ENCODE results near the gene TRPM4. TPM values are rescaled to one million over a fixed set of nuclear protein-coding genes. Genes with fewer than 3 reads are reported as not detected.

The TRPM4 gene
- total RNA-seq = not detected

DNA sequence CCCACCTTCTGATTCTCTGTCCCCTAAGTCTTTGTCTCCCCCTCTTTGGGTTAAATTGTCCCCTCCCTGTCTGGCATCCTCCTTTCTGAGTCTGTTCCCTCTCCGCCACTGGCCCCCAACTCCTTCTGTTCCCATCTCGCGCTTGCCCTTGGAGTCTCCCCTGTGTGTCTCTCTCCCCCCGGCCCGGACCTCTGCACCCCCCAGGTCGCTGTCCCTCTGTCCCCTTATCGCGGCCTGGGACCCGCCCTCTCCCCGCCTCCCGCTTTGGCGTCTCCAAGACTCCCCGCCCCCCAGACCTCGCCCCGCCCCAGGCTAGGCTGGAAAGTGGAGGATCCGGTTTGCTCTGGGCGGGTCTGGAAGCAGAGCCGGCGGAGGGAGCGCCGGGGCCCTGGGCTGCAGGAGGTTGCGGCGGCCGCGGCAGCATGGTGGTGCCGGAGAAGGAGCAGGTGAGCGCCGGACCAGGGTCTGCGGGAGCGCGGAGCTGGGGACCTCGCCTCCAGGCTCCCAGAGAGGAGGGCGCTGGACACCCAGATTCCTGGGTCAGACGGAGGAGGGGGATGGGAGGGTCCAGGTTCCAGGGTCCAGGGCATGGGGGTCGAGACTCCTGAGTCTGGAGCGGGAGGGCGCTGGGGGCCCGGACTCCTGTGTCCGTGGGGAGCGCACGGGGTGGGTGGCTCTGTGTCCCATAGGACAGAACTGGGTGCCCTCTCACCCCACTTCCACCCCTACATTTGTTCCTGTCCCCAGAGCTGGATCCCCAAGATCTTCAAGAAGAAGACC, at the start of gene TRPM4:
TRPM4 (plus strand) TSS at position 348 of the 780 bp plus-strand sequence; CDS start at position 423, 75 bp downstream.
- Mint-ChIP-seq H3K36me3 (ENCODE audit: low read depth) (no peaks in the 10 kb centered on the region), H3K27ac (no peak within 1 kb of the TSS), H3K27me3 (ENCODE audit: low read depth) (peaks cover 47% of the 10 kb centered on the region), H3K4me1 (ENCODE audit: low read depth) (peaks cover 9% of the 10 kb centered on the region), H3K9me3 (ENCODE audit: insufficient read depth) (no peaks in the 10 kb centered on the region), H3K4me3 (no peak within 1 kb of the TSS)
- ChIA-PET POLR2A (no interaction called here), CTCF (no interaction called here)
- DNase-seq = peak; percentile 64
- peak; percentile 75 for ATAC-seq

GRCh38 chr19:49109051-49109450, 48.5 kb upstream of the TRPM4 start:
- no peaks in the 10 kb centered on the region for H3K9me3 Mint-ChIP-seq (ENCODE audit: insufficient read depth)
- H3K27me3 Mint-ChIP-seq (ENCODE audit: low read depth) = no peaks in the 10 kb centered on the region
- peaks cover 48% of the 10 kb centered on the region for H3K36me3 Mint-ChIP-seq (ENCODE audit: low read depth)
- H3K4me3 Mint-ChIP-seq = no peak overlapping the region
- H3K4me1 Mint-ChIP-seq (ENCODE audit: low read depth) = peaks cover 12% of the 10 kb centered on the region
- CTCF ChIA-PET = interaction anchor here (7.3 kb wide), 1 partner anchor 10 kb away, joined by 94 read pairs; no protein-coding TSS in a partner anchor
- H3K27ac Mint-ChIP-seq = no peak overlapping the region
- POLR2A ChIA-PET = no interaction called here
- DNase-seq (no peak), ATAC-seq (no peak)

- Mint-ChIP-seq H3K4me3 (no peak overlapping the region), H3K27me3 (ENCODE audit: low read depth) (no peaks in the 10 kb centered on the region), H3K9me3 (ENCODE audit: insufficient read depth) (no peaks in the 10 kb centered on the region), H3K36me3 (ENCODE audit: low read depth) (peaks cover 42% of the 10 kb centered on the region), H3K27ac (no peak overlapping the region), H3K4me1 (ENCODE audit: low read depth) (peaks cover 13% of the 10 kb centered on the region)
- POLR2A ChIA-PET = no interaction called here
- CTCF ChIA-PET = interaction anchor here (7.3 kb wide), 1 partner anchor 11 kb away, joined by 94 read pairs; no protein-coding TSS in a partner anchor
- no peak for ATAC-seq
- no peak for DNase-seq
Observed at GRCh38 chr19:49109569-49110233, 47.9 kb upstream of the TRPM4 start.

DNA sequence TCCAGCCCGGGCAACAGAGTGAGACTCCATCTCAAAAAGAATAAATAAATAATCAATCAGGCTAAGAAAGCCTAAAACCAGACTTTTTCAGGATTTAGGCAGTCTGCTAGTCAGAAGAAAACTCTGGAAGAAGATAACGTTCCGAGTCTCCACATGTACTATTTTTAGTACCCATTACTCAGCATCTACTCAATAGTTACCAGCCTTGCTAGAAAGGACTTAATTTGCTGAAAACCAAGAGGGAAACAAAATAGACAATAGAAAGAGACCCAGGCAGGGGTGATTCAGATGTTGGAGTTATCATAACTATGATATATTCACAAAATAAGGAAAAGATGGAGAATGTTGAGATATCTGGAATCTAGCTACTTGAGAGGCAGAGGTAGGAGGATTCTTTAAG, 47.0 kb upstream of the TRPM4 start:
- H3K4me1 Mint-ChIP-seq (ENCODE audit: low read depth) = peaks cover 18% of the 10 kb centered on the region
- no peak overlapping the region for H3K27ac Mint-ChIP-seq
- POLR2A ChIA-PET = no interaction called here
- H3K27me3 Mint-ChIP-seq (ENCODE audit: low read depth) = no peaks in the 10 kb centered on the region
- no peak overlapping the region for H3K4me3 Mint-ChIP-seq
- CTCF ChIA-PET = interaction anchor here (1.0 to 7.3 kb wide), 3 partner anchors 12 to 36 kb away, joined by 3 to 94 read pairs (median 6); no protein-coding TSS in a partner anchor
- no peak for DNase-seq
- no peaks in the 10 kb centered on the region for H3K9me3 Mint-ChIP-seq (ENCODE audit: insufficient read depth)
- ATAC-seq = no peak
- peaks cover 33% of the 10 kb centered on the region for H3K36me3 Mint-ChIP-seq (ENCODE audit: low read depth)

GRCh38 chr19:49111218-49111998, 46.2 kb upstream of the TRPM4 start:
- Mint-ChIP-seq H3K4me1 (ENCODE audit: low read depth) (peaks cover 21% of the 10 kb centered on the region), H3K27ac (no peak overlapping the region), H3K36me3 (ENCODE audit: low read depth) (peaks cover 29% of the 10 kb centered on the region), H3K9me3 (ENCODE audit: insufficient read depth) (no peaks in the 10 kb centered on the region), H3K4me3 (no peak overlapping the region), H3K27me3 (ENCODE audit: low read depth) (no peaks in the 10 kb centered on the region)
- ATAC-seq = no peak
- ChIA-PET CTCF (interaction anchor here (1.0 to 7.3 kb wide), 3 partner anchors 12 to 35 kb away, joined by 3 to 94 read pairs (median 6); no protein-coding TSS in a partner anchor), POLR2A (no interaction called here)
- no peak for DNase-seq

DNA sequence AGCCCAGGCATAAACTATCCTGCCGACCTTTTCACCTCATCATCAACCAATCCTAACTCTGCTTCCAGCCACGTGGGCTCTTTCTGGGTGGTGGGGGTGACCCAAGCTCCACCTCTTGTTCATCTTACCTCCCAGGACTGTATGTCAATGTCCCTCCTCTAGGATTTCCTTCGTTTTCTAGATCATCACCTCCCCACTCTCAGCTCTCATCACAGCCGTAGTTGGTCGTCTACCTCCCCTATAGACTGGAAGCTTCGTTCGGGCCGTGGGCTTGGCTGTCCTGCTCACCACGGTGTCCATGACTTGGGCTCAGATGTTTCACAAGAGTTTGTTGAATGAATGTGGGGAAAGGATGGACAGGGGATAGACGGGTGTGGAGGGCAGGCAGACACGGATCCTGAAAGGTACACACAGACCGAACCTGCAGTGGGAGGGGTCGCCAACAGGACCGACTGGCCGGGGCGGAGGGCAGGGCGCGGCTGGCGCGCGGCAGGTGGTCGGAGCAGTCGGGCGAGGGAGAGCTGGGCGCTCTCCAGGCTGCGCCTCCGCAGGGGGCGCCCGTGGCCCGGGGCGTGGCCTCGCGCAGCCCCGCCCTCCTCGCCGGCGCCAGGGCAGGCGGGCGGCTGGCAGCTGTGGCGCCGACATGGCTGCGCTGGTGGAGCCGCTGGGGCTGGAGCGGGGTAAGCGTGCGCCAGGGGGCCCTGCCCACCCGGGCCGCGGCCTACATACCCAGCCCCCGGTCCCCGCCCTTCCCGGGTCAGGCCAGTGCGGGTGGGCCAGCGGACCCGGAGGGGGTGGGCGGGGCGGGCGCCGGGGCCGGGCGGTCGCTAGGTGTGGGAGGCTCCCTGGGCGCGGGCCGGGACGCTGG, 43.6 kb upstream of the TRPM4 start, which contains the start of gene LIN7B:
LIN7B (plus strand) TSS at position 609 of the 868 bp plus-strand sequence; CDS start at position 644, 35 bp downstream.
- ChIA-PET POLR2A (interaction anchor here (1.0 to 1.2 kb wide), 2 partner anchors 15 to 24 kb away, joined by 3 to 4 read pairs; no protein-coding TSS in a partner anchor), CTCF (interaction anchor here (0.7 to 7.3 kb wide), 29 partner anchors 8 to 221 kb away, joined by 3 to 94 read pairs (median 4); partner anchors contain the start of genes CD37, CGB7, GYS1 and RUVBL2)
- Mint-ChIP-seq H3K4me3 (peak within 1 kb of the TSS; percentile 80), H3K27me3 (ENCODE audit: low read depth) (no peaks in the 10 kb centered on the region), H3K27ac (peak within 1 kb of the TSS; percentile 75), H3K36me3 (ENCODE audit: low read depth) (peaks cover 11% of the 10 kb centered on the region), H3K9me3 (ENCODE audit: insufficient read depth) (no peaks in the 10 kb centered on the region), H3K4me1 (ENCODE audit: low read depth) (peaks cover 32% of the 10 kb centered on the region)
- ATAC-seq (peak; percentile 77), DNase-seq (peak; percentile 76)

GRCh38 chr19:49114630-49115363, 42.8 kb upstream of the TRPM4 start:
- ATAC-seq = no peak
- Mint-ChIP-seq H3K36me3 (ENCODE audit: low read depth) (peaks cover 6% of the 10 kb centered on the region), H3K27me3 (ENCODE audit: low read depth) (peaks cover 2% of the 10 kb centered on the region), H3K27ac (no peak overlapping the region), H3K4me3 (peak overlapping the region; percentile 74), H3K9me3 (ENCODE audit: insufficient read depth) (no peaks in the 10 kb centered on the region), H3K4me1 (ENCODE audit: low read depth) (peaks cover 32% of the 10 kb centered on the region)
- peak; percentile 61 for DNase-seq
- ChIA-PET POLR2A (interaction anchor here (1.0 to 1.2 kb wide), 2 partner anchors 16 to 24 kb away, joined by 3 to 4 read pairs; no protein-coding TSS in a partner anchor), CTCF (interaction anchor here (0.7 to 7.3 kb wide), 22 partner anchors 9 to 220 kb away, joined by 3 to 94 read pairs (median 4); partner anchors contain the start of genes CD37, CGB7, GYS1 and RUVBL2)

DNA sequence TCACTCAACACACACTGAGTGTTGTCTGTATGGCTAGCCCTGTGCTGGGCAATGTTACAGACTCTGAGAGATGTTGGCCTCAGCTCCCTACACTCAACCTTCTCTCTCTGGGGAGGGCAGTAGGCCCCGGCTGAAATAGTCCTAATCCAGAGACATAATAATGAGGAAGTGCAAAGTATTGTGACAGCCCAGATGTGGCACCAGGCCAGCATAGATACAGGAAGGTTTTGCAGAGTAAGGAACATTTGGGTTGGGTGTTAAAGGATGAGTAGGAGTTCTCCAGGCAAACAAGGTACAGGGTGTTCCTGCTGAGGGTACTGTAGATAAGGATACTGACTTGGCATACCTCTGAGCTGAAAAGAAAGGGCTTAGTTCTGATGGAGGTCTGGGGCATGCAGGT, 41.0 kb upstream of the TRPM4 start:
- CTCF ChIA-PET = interaction anchor here (1.4 to 1.6 kb wide), 2 partner anchors 11 to 123 kb away, joined by 3 to 9 read pairs; partner anchors contain the start of gene RUVBL2
- Mint-ChIP-seq H3K4me1 (ENCODE audit: low read depth) (peaks cover 39% of the 10 kb centered on the region), H3K27me3 (ENCODE audit: low read depth) (peaks cover 13% of the 10 kb centered on the region), H3K4me3 (peak overlapping the region; percentile 43), H3K27ac (peak overlapping the region; percentile 11), H3K9me3 (ENCODE audit: insufficient read depth) (no peaks in the 10 kb centered on the region), H3K36me3 (ENCODE audit: low read depth) (peaks cover 6% of the 10 kb centered on the region)
- POLR2A ChIA-PET = no interaction called here
- ATAC-seq = no peak
- DNase-seq = no peak

GRCh38 chr19:49117677-49118564, 39.7 kb upstream of the TRPM4 start:
- peaks cover 39% of the 10 kb centered on the region for H3K4me1 Mint-ChIP-seq (ENCODE audit: low read depth)
- H3K36me3 Mint-ChIP-seq (ENCODE audit: low read depth) = peaks cover 6% of the 10 kb centered on the region
- peak overlapping the region; percentile 82 for H3K27ac Mint-ChIP-seq
- DNase-seq (no peak), ATAC-seq (no peak)
- POLR2A ChIA-PET = interaction anchor here (0.9 to 1.0 kb wide), 2 partner anchors 10 to 124 kb away, joined by 3 read pairs; partner anchors contain the start of gene RUVBL2
- H3K9me3 Mint-ChIP-seq (ENCODE audit: insufficient read depth) = no peaks in the 10 kb centered on the region
- H3K4me3 Mint-ChIP-seq = peak overlapping the region; percentile 82
- CTCF ChIA-PET = interaction anchor here (1.0 to 1.6 kb wide), 4 partner anchors 12 to 124 kb away, joined by 3 to 9 read pairs (median 5); partner anchors contain the start of gene RUVBL2
- peaks cover 16% of the 10 kb centered on the region for H3K27me3 Mint-ChIP-seq (ENCODE audit: low read depth)

Data from activated CD8-positive, alpha-beta T cell treated with anti-CD3 and anti-CD28 coated beads, Interleukin-2, amount 10 ng/mL, durations not matched to agents 7 days and 5 days (primary cell).